Aorta (tissue), 5 donors: ENCODE measurements around the gene IGFBP5. TPM values are rescaled to one million over a fixed set of nuclear protein-coding genes. Genes with fewer than 3 reads are reported as not detected.

Source experiments
- ATAC-seq: fragments of 200-7000 bp; cut with Tn5 transposase; one replicate; pipeline ENCODE4 v1.9.1; 2022; ENCODE audit warnings: moderate library complexity; ENCODE audit not compliant: low FRiP score
- DNase-seq, 2 donors: peaks; one replicate each; pipeline ENCODE4 v3.0.0-alpha.2; 2020
- H3K27ac ChIP-seq, 2 donors: one replicate each; pipeline ENCODE4 v1.5.1; 2013; ENCODE audit warnings: low read length in 2 of 2, mild to moderate bottlenecking in 2 of 2, moderate library complexity in 2 of 2, control low read depth in 1 of 2, inconsistent platforms in 1 of 2, low read depth in 1 of 2
- H3K27me3 ChIP-seq, 2 donors: one replicate each; pipeline ENCODE4 v1.6.1; 2013; ENCODE audit warnings: control low read depth in 1 of 2, low read length in 1 of 2, mild to moderate bottlenecking in 1 of 2, moderate library complexity in 1 of 2; ENCODE audit not compliant: insufficient read depth in 2 of 2, control insufficient read depth in 1 of 2
- H3K36me3 ChIP-seq, 2 donors: one replicate each; pipeline ENCODE4 v1.6.1; 2013; ENCODE audit warnings: control low read depth in 1 of 2, low read length in 1 of 2, mild to moderate bottlenecking in 1 of 2; ENCODE audit not compliant: insufficient read depth in 2 of 2, control insufficient read depth in 1 of 2
- H3K4me1 ChIP-seq, 2 donors: one replicate each; pipeline ENCODE4 v1.6.1; 2013; ENCODE audit warnings: low read length in 2 of 2, control low read depth in 1 of 2, mild to moderate bottlenecking in 1 of 2, moderate library complexity in 1 of 2; ENCODE audit not compliant: insufficient read depth in 2 of 2, control insufficient read depth in 1 of 2
- H3K4me3 ChIP-seq, 2 donors: one replicate each; pipeline ENCODE4 v1.5.1; 2013; ENCODE audit warnings: low read length in 2 of 2, control low read depth in 1 of 2, mild to moderate bottlenecking in 1 of 2
- H3K9me3 ChIP-seq: one replicate; pipeline ENCODE4 v1.6.1; 2013; ENCODE audit warnings: mild to moderate bottlenecking, low read length; ENCODE audit not compliant: control insufficient read depth
- WGBS, 2 donors: extraction: QIAGEN DNeasy Blood & Tissue Kit; methylation state at CpG; one replicate each; pipeline ENCODE4 v1.1.7; 2013; 5-methylcytosine and 5-hydroxymethylcytosine counted together
- intact Hi-C, 2 donors: fragments of 100-400 bp; cut with DNase I; formaldehyde crosslinking; loops; one replicate each; pipeline versions ENCODE4 v1.14.2 to v1.15.0; 2022
- polyA plus RNA-seq, 2 donors: library from polyadenylated mRNA; stranded (reverse); fragments of 200-250 nt; gene quantifications; one replicate each; pipeline ENCODE4 v1.2.3, GENCODE V29; 2013
- total RNA-seq, 2 donors: library from RNA; stranded (reverse); fragmentation: NEBNext Ultra II Directional; extraction: Animal tissue kit (Norgen Biotek cat#: 25700); gene quantifications; one replicate each; pipeline ENCODE4 v1.2.1, GENCODE V29; 2021
- donor health status: healthy with polysubstance abuse.
- donor health status: Bipolar disorder and iron deficiency.
- donor health status: DM: no; HTN: no; CAD: no.
- donor health status: DM: no; HTN: no; CAD: no.
- donor health status: DM: yes; HTN: yes; CAD: no.

IGFBP5 gene
- total and polyA plus RNA-seq, 4 donors = 123 to 1,222 (median 597) TPM

DNA sequence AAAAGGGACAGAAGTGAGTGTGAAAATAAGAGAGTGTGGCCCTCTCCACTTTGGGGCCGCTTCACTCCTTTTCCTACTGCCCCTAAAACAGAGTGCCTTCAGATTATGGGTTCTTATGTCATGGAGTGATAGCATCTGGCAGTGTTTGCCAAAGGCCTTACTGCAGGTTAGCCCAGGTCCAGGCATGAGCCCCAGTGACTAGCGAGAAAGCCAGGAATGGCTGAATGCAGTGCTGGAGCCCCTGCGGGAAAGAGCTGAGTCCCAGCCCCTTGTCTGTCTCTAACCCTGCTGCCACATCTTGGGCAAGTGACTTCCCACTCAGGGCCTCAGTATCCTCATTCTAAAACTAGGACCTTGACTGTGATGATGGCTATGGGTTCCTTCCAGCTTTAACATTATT is 6.0 kb downstream of the IGFBP5 start:
- DNase-seq = peak in 1 of 2 donors; percentile 55
- peak overlapping the region; percentile 29 to 55 for H3K27ac ChIP-seq
- H3K4me3 ChIP-seq = no peak overlapping the region

GRCh38 chr2:216688731-216689340 is 6.5 kb downstream of the IGFBP5 start:
- peak overlapping the region in 1 of 2 donors; percentile 55 for H3K27ac ChIP-seq
- no peaks in the 10 kb centered on the region for H3K9me3 ChIP-seq
- H3K27me3 ChIP-seq = no peaks in the 10 kb centered on the region
- H3K4me1 ChIP-seq = peaks cover 0 to 4% of the 10 kb centered on the region in 2 donors
- intact Hi-C loops = loop anchor here in 1 of 2 donors (5.0 kb wide), 1 partner anchor 1023 kb away; no protein-coding TSS in a partner anchor
- no peak for ATAC-seq
- no peaks in the 10 kb centered on the region for H3K36me3 ChIP-seq
- peak; percentile 69 to 79 for DNase-seq
- 16 to 30% methylated on average over 9 of the region's 9 CpGs for WGBS, 2 donors
- H3K4me3 ChIP-seq = no peak overlapping the region

More for the DNA sequence above, 6.0 kb downstream of the IGFBP5 start:
- no peak for ATAC-seq
- intact Hi-C loops = loop anchor here in 1 of 2 donors (5.0 kb wide), 1 partner anchor 1023 kb away; no protein-coding TSS in a partner anchor
- Histone ChIP-seq H3K36me3 (no peaks in the 10 kb centered on the region), H3K4me1 (peaks cover 0 to 4% of the 10 kb centered on the region in 2 donors), H3K27me3 (no peaks in the 10 kb centered on the region), H3K9me3 (no peaks in the 10 kb centered on the region)
- WGBS, 2 donors = 35 to 60% methylated on average over 3 of the region's 3 CpGs

- H3K27me3 ChIP-seq = no peaks in the 10 kb centered on the region
- peak in 1 of 2 donors; percentile 76 for DNase-seq
- intact Hi-C loops = loop anchor here in 1 of 2 donors (5.0 kb wide), 1 partner anchor 1025 kb away; no protein-coding TSS in a partner anchor
- 38 to 69% methylated on average over 4 of the region's 4 CpGs for WGBS, 2 donors
- H3K27ac ChIP-seq = peak overlapping the region in 1 of 2 donors; percentile 29
- no peaks in the 10 kb centered on the region for H3K9me3 ChIP-seq
- H3K36me3 ChIP-seq = no peaks in the 10 kb centered on the region
- no peak for ATAC-seq
- no peak overlapping the region for H3K4me3 ChIP-seq
- H3K4me1 ChIP-seq = peaks cover 0 to 4% of the 10 kb centered on the region in 2 donors
Measured at GRCh38 chr2:216687646-216688045, 7.7 kb downstream of the IGFBP5 start.

- H3K27ac ChIP-seq = peak overlapping the region in 1 of 2 donors; percentile 29
- no peak overlapping the region for H3K4me3 ChIP-seq
- DNase-seq (no peak), ATAC-seq (no peak)
- no peaks in the 10 kb centered on the region for H3K36me3 ChIP-seq
- H3K27me3 ChIP-seq = no peaks in the 10 kb centered on the region
- 57 to 75% methylated on average over 5 of the region's 5 CpGs for WGBS, 2 donors
- intact Hi-C loops = loop anchor here in 1 of 2 donors (5.0 kb wide), 1 partner anchor 1025 kb away; no protein-coding TSS in a partner anchor
- peaks cover 0 to 4% of the 10 kb centered on the region in 2 donors for H3K4me1 ChIP-seq
- H3K9me3 ChIP-seq = no peaks in the 10 kb centered on the region
Measured at GRCh38 chr2:216687111-216687510, 8.2 kb downstream of the IGFBP5 start.

GRCh38 chr2:216685327-216685875 is 9.9 kb downstream of the IGFBP5 start:
- Histone ChIP-seq H3K36me3 (no peaks in the 10 kb centered on the region), H3K27ac (peak overlapping the region in 1 of 2 donors; percentile 63), H3K4me3 (no peak overlapping the region), H3K4me1 (peaks cover 0 to 4% of the 10 kb centered on the region in 2 donors), H3K9me3 (no peaks in the 10 kb centered on the region), H3K27me3 (no peaks in the 10 kb centered on the region)
- 64 to 69% methylated on average over 5 of the region's 5 CpGs for WGBS, 2 donors
- peak in 1 of 2 donors; percentile 57 for DNase-seq
- ATAC-seq = no peak
- intact Hi-C loops = loop anchor here in 1 of 2 donors (5.0 kb wide), 1 partner anchor 1027 kb away; no protein-coding TSS in a partner anchor

- no peaks in the 10 kb centered on the region for H3K4me1 ChIP-seq
- no peaks in the 10 kb centered on the region for H3K27me3 ChIP-seq
- 52 to 59% methylated on average over 3 of the region's 3 CpGs for WGBS, 2 donors
- H3K9me3 ChIP-seq = no peaks in the 10 kb centered on the region
- H3K27ac ChIP-seq = peak overlapping the region in 1 of 2 donors; percentile 52
- H3K36me3 ChIP-seq = no peaks in the 10 kb centered on the region
- intact Hi-C loops = loop anchor here (5.0 kb wide), 2 partner anchors 828 to 1073 kb away; no protein-coding TSS in a partner anchor
- DNase-seq (peak in 1 of 2 donors; percentile 73), ATAC-seq (peak; percentile 74)
- no peak overlapping the region for H3K4me3 ChIP-seq
Measured at GRCh38 chr2:216683846-216684245, 11.5 kb downstream of the IGFBP5 start.

DNA sequence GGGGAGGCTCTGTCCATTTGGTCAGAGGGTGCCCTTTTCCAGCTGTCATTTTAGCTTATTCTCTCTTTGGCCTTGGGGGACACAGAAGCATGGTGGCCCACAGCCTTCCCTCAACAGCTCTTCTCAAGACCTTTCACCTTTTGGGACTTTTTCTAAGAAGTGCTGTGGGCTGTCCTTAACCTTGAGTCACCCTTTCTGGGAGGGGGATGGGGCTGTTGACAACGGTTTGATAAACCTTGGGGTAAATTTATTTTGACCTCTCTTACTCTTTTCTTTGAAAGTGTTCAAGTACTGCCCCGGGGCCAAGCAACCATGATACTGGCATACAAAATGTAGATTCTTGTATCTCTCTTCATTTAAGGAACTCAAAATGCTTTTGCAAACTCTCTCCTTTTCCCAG is 13.7 kb downstream of the IGFBP5 start:
- no peaks in the 10 kb centered on the region for H3K27me3 ChIP-seq
- intact Hi-C loops = loop anchor here (5.0 kb wide), 2 partner anchors 831 to 1076 kb away; no protein-coding TSS in a partner anchor
- H3K27ac ChIP-seq = peak overlapping the region; percentile 72 to 88
- peaks cover 0 to 3% of the 10 kb centered on the region in 2 donors for H3K36me3 ChIP-seq
- WGBS, 2 donors = 44 to 53% methylated on average over 2 of the region's 2 CpGs
- DNase-seq (no peak), ATAC-seq (no peak)
- no peaks in the 10 kb centered on the region for H3K9me3 ChIP-seq
- no peak overlapping the region for H3K4me3 ChIP-seq
- H3K4me1 ChIP-seq = no peaks in the 10 kb centered on the region

DNA sequence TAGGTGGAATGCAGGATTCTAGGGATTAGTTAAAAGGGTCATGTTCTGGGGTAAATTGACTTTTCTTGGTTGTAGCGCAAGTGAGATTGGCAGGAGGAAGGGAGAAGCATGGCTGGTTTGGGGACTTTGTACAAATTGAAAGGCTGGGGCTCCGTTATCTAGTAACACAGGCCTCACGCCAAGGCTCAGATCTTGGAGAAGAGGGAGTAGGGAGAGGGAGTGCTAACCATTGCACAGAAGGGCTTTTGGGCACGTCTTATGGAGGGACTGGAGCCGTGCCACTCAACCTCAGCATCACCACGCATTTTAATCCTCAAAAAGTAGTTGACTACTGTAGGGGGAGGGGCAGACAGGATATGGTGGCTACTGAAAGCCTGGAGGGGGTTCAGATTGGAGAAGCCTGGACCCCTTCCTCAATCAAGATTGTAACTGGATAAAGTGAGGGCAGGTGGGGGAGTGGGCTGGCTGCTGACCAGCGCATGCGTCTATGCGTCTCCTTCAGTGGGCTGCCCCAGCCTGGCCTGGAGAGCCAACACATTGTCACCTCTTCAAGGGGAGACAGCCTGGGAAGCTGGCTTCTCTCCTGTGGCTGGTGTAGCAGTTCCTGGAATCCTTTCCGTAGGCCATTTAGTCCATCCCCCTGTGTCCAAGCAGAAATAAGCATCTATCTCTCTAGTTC is 14.3 kb downstream of the IGFBP5 start:
- ATAC-seq (no peak), DNase-seq (peak; percentile 36 to 66)
- no peak overlapping the region for H3K4me3 ChIP-seq
- peak overlapping the region; percentile 72 to 88 for H3K27ac ChIP-seq
- intact Hi-C loops = loop anchor here (5.0 kb wide), 2 partner anchors 831 to 1076 kb away; no protein-coding TSS in a partner anchor
- H3K4me1 ChIP-seq = no peaks in the 10 kb centered on the region
- no peaks in the 10 kb centered on the region for H3K27me3 ChIP-seq
- H3K9me3 ChIP-seq = no peaks in the 10 kb centered on the region
- 49 to 71% methylated on average over 10 of the region's 10 CpGs for WGBS, 2 donors
- peaks cover 0 to 5% of the 10 kb centered on the region in 2 donors for H3K36me3 ChIP-seq
